ENCODE data around the gene PIH1D1.

Gene PIH1D1

GRCh38 chr19:49415102-49415809 lies 36.4 kb downstream of the PIH1D1 start:
- DNase-seq: peak; percentile 53

GRCh38 chr19:49414256-49414655 lies 37.4 kb downstream of the PIH1D1 start:
- no peak for DNase-seq

GRCh38 chr19:49413348-49413747 lies 38.3 kb downstream of the PIH1D1 start:
- DNase-seq: peak; percentile 70

GRCh38 chr19:49411681-49412326 lies 39.8 kb downstream of the PIH1D1 start:
- DNase-seq: no peak

GRCh38 chr19:49409441-49410029 lies 42.1 kb downstream of the PIH1D1 start:
- DNase-seq: no peak

GRCh38 chr19:49408816-49409440 lies 42.7 kb downstream of the PIH1D1 start:
- DNase-seq: no peak

GRCh38 chr19:49407482-49408015 lies 44.1 kb downstream of the PIH1D1 start:
- no peak for DNase-seq

GRCh38 chr19:49407079-49407478 lies 44.5 kb downstream of the PIH1D1 start:
- DNase-seq: no peak

- no peak for DNase-seq
Observed at GRCh38 chr19:49403404-49404187, 48.0 kb downstream of the PIH1D1 start.

GRCh38 chr19:49400029-49400428 lies 51.6 kb downstream of the PIH1D1 start:
- DNase-seq: no peak

GRCh38 chr19:49398931-49399330 lies 52.7 kb downstream of the PIH1D1 start:
- no peak for DNase-seq

GRCh38 chr19:49398001-49398615 lies 53.5 kb downstream of the PIH1D1 start:
- DNase-seq: no peak

- no peak for DNase-seq
Observed at GRCh38 chr19:49396738-49397505, 54.7 kb downstream of the PIH1D1 start.

All from femur (tissue), 1 donor.